SHP77 treated with DMSO at 0.1 percent for 48 hours (cell line): Measurements from ENCODE around the gene PRDM8.
A peak's percentile ranks its signal among the peaks of the same experiment; 100 is the strongest.

Source experiments
- DNase-seq: peaks from one replicate; lab custom pipeline; 2025; lab: John Stamatoyannopoulos, UW

Gene PRDM8

DNA sequence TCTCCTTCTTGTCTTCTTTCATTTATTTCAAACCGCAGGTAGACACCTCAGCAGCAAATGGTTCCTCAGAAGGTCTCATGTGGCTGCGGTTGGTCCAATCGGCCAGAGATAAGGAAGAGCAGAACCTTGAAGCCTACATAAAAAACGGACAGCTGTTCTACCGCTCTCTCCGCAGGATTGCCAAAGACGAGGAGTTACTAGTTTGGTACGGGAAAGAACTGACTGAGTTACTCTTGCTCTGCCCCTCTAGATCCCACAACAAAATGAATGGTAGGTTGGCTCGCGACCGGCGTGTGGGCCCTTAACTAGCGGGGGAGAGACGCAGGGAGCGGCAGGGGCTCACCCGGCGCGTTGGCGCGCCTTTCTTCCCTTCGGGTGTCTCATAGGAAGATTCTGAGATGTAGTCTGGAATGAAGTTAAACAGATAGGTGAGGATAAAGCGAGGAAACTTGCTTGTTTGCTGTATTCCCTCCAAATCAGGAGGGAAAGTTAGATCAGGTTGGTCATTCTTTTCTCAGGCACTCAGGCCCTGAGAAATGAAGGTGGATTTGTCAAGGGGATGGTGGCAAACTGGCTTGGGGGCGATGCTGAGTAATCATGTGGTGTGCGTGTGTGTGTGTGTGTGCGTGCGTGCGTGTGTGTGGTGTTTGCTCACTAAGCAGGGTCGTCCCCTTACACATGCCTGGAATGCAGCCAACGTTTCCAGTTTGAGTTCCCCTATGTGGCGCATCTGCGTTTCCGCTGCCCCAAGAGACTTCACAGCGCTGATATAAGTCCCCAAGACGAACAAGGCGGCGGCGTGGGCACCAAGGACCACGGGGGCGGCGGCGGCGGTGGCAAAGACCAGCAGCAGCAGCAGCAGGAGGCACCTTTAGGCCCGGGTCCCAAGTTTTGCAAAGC, 4.2 kb downstream of the PRDM8 start:
- DNase-seq: no peak

- no peak for DNase-seq
Measured at GRCh38 chr4:80202190-80202711, 4.9 kb downstream of the PRDM8 start.

- DNase-seq: no peak
Measured at GRCh38 chr4:80202741-80203553, 5.6 kb downstream of the PRDM8 start.

- DNase-seq: no peak
Measured at GRCh38 chr4:80204433-80205011, 7.2 kb downstream of the PRDM8 start.

- DNase-seq: no peak
Measured at GRCh38 chr4:80206111-80206510, 8.8 kb downstream of the PRDM8 start.

- no peak for DNase-seq
Measured at GRCh38 chr4:80206521-80207171, 9.3 kb downstream of the PRDM8 start.

DNA sequence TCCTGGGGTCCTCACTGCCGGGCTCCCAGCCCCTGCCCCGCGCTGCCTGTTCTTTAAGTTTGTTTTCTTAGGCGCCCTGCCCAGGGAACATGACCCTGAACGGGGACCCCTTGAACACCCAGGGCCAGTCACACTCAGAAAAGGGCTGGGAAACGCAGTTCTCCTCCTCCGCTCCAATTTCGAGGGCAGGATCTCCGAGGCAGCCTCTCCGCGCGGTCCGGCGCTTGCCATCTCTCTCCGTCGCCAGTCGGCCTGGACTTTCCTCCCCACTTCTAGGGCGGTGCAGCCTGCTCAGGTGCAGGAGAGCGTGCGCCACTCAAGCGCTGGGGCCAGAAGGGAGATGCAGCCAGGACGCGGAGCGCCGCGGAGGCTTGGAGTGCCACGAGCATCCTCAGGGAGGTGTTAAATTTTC, 9.9 kb downstream of the PRDM8 start:
- DNase-seq: no peak

- DNase-seq: no peak
Measured at GRCh38 chr4:80207664-80208063, 10.4 kb downstream of the PRDM8 start.

- no peak for DNase-seq
Measured at GRCh38 chr4:80208610-80209339, 11.5 kb downstream of the PRDM8 start.

GRCh38 chr4:80209340-80209701, 12.0 kb downstream of the PRDM8 start:
- DNase-seq: no peak

- no peak for DNase-seq
Measured at GRCh38 chr4:80210549-80210948, 13.2 kb downstream of the PRDM8 start.

DNA sequence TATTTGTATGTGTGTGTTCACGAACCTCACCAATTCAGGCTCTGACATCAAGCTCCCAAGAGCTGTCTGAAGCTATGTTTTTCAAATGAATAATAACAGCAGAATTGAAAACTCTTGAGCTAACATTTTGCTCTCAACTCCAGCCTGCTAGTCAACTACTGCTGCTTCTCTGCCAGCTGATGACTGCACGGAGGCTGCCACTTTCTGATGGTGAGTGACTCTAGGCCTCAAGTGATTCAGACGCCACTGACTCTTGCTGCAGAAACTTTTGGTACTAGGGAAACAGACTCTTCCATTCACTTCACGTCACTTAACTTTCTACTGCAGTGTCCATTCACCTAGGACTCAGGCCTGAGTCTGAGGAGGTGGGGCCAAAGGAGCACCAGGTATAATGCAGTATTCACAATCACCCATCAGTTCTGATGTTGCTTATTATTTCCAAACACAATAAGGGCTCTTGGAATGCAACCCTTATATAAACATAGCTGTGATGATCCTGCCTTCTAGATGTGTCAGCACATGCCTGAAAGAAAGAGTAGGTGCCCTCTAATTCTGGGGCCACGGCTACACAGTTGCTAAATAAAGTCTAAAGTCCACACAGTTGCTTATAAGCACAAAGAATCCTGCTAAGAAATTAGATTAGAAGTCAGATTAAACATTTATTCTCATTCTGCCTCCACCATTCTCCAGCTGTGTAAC, 16.0 kb downstream of the PRDM8 start:
- DNase-seq: no peak

DNA sequence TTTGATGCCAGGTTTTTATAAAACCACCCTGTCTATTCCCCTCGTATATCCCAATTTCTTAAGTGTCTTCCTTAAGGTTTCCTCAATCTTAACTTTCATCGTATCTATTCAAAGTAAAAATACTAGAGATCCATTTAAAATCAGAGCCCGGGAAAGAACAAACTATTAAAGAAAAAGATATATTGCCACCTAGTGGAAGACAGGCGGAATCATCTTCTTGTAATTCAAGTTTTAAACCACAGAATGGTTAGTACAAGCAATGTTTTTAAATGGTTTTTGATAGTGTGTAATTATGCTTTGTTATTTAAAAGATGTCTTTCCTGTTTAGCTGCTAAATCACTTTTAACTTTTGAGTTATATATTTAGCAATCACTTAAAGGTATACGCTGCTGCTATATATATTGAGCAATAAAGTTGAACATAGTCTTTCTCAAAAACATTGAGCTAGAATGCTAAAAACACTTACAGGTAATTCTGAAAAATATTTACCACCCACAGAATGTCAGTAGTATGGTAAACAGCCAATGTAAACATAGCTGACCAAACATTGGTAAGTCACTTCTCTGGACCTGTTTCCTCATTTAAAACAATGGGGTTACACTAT, 18.2 kb downstream of the PRDM8 start:
- DNase-seq: peak; percentile 65

GRCh38 chr4:80216100-80216761, 18.9 kb downstream of the PRDM8 start:
- no peak for DNase-seq

GRCh38 chr4:80219301-80220025, 22.2 kb downstream of the PRDM8 start:
- no peak for DNase-seq

DNA sequence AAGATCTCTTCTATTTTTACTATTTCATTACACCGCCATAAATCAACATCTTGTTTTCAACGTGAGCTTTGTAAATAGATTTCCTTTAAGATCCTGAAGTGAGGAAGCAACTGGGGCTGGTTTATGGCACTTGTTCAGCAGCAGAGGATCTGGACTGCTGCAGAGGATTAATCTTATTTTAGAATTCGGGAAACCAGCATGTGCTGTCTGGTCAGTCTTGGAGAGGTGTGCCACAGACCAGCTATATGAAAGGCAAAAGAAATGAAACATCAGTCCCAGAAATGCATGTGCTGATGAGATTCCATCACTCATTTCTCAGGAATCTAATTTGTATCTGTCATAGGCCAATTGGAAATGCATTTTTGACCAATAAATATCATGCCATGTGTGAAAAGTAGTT, 23.4 kb downstream of the PRDM8 start:
- DNase-seq: no peak

- no peak for DNase-seq
Measured at GRCh38 chr4:80221161-80221560, 23.9 kb downstream of the PRDM8 start.

DNA sequence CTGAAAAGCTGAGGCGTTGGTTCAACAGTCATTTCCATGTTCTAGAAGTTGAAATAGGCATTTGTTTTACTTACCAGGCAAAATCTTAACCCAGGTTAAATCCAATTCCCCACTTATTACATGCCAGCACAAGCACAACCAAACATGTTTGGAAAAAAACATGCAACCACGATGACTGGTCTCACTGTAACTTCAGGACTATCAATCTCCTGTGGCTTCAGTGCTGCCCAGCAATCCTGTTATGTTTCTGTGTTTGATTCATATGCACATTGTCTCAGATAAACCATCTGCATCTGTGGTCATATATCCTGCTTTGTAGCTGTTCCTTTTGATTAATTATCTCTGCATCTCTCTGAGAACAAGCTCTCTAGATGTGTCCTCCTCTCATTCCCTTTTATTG, 28.3 kb downstream of the PRDM8 start:
- DNase-seq: no peak

GRCh38 chr4:80226094-80226493, 28.8 kb downstream of the PRDM8 start:
- DNase-seq: no peak
